Activated CD4-positive, alpha-beta T cell treated with anti-CD3 and anti-CD28 coated beads, Interleukin-2, amount 50 U/mL, for 16 hours (primary cell): Measurements from ENCODE around the gene ENTR1.

Experiments
- DNase-seq: peaks from one replicate; pipeline ENCODE4 v3.0.0-alpha.2; 2020

The ENTR1 gene

DNA sequence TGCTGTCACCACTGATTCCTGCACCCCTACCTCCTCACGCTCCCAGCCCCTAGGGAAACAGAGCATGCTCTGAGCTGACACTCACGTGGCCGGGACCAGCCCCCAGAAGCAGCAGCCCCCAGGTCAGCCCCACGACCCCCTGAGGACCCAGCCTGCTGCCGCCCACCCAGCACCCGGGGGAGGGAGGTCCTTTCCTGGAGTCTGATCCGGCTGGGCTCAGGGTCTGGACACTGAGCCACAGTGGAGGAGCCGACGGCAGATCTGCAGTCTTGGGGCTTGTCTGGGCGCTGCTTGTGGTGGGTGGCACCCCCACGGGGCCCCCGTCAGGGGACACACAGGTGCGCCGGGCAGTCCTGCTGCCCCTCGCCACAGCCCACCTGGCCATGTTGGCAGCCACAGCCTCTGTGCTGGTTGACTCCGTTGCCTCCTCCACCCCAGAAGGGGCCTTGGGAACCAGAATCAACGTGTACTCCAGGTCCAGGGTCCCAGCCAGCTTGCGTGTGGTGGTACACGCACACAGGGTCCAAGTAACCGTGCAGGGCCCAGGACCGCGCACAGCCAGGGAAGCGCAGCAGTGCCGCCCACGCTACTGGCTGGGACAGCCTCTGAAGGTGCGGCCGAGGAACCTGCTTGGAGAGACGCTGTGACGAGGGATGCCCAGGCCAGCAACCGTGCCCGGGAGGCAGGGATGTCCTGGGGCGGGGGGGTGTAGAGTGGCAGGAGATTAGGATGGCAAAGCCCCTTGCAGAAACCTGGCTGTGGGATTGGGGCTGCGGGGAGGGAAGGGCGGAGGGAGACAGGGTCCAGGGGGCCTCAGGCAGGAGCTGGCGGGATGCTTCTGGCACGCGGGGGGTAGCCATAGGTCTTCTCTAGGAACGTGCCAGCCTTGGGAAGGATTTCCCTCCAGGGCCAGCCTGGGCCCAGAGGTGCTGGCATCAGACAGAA is 50.4 kb downstream of the ENTR1 start:
- no peak for DNase-seq

- no peak for DNase-seq
These were observed 51.5 kb downstream of the ENTR1 start for GRCh38 chr9:136358888-136359287.

- no peak for DNase-seq
These were observed 52.4 kb downstream of the ENTR1 start for GRCh38 chr9:136358016-136358415.

DNA sequence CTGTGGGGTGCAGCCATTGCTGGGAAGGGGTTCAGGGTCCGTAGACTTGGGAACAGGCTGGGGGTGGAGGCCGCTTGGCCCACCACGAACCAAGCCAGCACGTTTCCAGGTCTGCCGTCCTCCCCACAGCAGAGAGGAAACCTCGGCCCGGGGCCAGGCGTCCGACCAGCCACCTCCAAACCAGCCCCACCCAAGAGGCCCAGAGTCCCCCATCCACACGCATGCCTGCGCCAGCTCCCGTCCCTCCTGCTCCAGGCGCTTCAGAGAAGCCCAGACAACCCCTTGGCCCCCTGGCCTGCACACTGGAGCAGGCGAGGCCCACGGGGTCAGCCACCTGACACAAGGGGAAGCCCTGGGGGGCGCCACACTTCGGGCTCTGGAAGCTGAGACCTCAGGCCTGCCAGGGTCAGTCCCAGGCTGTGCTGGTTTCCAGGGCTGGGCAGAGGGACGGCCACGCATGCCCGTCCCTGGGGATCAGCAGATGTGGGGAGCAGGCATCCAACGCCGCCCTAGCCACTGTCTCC is 53.1 kb downstream of the ENTR1 start:
- no peak for DNase-seq

DNA sequence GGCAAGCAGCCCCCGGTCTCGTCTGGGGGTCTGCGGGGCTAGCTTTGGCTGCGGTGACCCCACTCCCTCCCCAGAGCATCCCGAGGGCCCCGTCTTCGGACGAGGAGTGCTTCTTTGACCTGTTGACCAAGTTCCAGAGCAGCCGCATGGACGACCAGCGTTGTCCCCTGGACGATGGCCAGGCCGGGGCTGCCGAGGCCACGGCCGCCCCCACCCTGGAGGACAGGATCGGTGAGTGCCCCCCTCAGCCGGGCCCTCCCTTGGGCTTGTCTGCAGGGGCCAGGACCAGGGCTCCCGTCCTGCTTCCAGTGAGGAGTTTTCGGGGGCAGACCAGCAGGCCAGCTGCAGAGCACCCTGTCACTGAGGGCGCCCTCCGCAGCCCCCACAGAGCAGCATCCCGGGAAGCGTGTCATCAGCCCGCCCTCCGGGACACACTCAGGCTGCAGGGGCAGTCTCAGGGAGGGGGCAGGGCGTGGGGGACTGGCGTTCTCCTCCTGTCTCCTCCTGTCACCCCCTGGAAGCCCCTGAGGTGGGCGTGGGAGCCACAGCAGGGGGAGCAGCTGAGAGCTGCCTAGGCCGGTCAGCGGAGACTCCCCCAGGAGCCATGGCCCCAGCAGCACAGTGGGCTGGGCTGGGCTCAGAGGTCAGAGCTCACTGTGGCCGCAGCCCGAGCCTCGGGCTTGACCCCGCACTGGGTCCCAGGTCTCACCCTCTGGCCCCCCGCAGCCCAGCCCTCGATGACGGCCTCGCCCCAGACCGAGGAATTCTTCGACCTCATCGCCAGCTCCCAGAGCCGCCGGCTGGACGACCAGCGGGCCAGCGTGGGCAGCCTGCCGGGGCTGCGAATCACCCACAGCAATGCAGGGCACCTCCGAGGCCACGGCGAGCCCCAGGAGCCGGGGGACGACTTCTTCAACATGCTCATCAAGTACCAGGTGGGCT is 54.5 kb downstream of the ENTR1 start:
- DNase-seq = no peak

DNA sequence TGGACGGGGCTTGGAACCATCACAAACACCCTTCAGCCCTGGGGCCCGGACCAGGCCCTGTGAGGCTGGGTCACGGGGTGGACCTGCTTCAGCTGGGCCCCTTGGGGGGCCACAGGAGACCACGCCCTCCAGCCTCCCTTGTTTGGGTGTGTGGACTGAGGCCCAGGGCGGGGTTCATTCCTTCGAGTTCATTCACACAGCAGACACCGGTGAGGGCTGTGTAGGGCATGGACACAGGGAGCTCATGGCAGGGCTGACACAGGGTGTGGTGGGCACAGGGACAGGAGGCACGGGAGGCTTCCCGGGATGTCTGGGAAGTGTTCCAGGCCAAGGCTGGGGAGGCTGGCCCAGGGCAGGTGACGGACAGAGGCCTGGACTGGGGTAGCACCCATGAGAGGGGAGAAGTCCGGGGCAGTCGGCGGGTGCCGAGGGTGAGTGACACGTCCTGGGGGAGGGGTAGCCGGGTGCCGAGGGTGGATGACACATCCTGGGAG is 55.8 kb downstream of the ENTR1 start:
- no peak for DNase-seq

DNA sequence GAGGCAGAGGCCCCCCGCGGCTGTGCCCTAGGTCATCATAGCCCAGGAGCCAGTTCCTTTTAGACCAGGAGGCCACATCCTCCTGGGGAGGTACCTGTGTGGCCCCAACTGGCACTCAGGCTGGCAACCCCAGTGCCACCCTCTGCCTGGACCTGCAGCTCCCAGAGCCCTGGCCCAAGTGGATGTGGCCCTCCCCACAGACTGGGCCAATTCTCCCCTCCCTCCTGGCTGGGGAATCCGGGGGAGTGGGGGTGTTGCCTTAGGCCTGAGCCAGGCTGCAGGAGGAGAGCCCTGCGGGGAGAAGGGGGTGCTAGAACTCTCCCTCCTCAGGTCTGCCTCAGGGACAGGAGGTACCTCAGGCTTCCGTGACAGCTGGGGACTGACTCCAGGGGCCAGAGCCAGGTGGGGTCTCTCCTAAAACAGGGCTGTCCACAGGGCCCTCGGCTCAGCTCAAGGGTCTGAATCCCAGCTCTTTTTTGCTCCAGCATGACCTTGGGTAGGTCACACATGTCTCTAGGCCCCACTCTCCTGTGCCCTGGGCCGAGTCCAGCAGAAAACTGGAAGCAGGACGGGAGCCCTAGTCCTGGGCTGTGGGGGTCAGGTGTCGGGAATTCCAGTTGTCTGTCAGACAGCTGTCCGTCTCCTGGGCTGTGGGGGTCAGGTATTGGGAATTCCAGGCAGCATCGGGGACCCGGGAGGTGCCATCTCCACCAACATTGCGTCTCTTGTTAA is 56.5 kb downstream of the ENTR1 start:
- no peak for DNase-seq

- DNase-seq = no peak
These were observed 57.3 kb downstream of the ENTR1 start for GRCh38 chr9:136353088-136353487.

DNA sequence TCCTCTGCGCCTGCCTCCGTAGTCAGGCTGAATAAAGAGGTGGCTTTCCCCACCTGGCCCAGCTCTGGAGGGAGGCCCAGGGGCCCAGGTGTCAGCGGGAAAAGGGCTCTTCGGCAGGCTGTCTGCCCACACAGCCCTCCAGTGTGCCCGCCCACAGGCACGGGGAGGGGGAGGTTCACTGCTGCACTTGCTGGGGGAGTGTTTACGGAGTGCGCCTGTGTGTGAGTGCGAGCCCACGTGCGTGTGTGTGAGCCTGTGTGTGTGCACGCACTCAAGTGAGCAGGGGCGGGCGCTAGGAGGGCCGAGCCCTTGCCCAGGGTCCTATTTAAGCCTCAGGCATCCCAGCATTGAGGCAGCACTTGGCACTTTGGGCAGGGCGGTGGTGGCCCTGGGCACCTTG is 57.7 kb downstream of the ENTR1 start:
- DNase-seq = no peak
